AG04450 (cell line): ENCODE data around the gene C3orf85. TPM values are rescaled to one million over a fixed set of nuclear protein-coding genes. Genes with fewer than 3 reads are reported as not detected.

Experiments used
- CTCF ChIA-PET: fragments of 300-600, 350-600 bp; formaldehyde crosslinking; extraction: SDS; loops from one replicate; lab custom pipeline; 2022; ENCODE audit warnings: antibody characterized with exemption, inconsistent platforms; lab: Charles Lee
- POLR2A ChIA-PET: fragments of 350-600 bp; formaldehyde crosslinking; extraction: SDS; loops from one replicate; lab custom pipeline; 2021; ENCODE audit warnings: antibody characterized with exemption, inconsistent platforms; lab: Yijun Ruan, JAX
- DNase-seq: peaks from one replicate; pipeline ENCODE4 v3.0.0-alpha.2; 2011; ENCODE audit warnings: low read depth, low spot score
- H3K27ac ChIP-seq: one replicate; pipeline ENCODE4 v1.5.1; 2012; ENCODE audit warnings: low read depth, low read length, control low read depth
- H3K27me3 ChIP-seq: one replicate; pipeline ENCODE4 v1.6.0; 2012; ENCODE audit warnings: low read length; ENCODE audit not compliant: control insufficient read depth, insufficient read depth
- H3K4me3 ChIP-seq: 2 replicates; pipeline ENCODE4 v1.5.1; 2011; ENCODE audit warnings: mild to moderate bottlenecking, low read depth, low read length, control low read depth
- H3K9me3 ChIP-seq: 2 replicates; pipeline ENCODE4 v1.5.1; 2012; ENCODE audit warnings: low read length; ENCODE audit not compliant: control insufficient read depth, insufficient read depth
- polyA minus RNA-seq: library from RNA; depleted of rRNA, polyadenylated mRNA; stranded (reverse); fragments of >200 nt; gene quantifications from 2 replicates; pipeline ENCODE4 v1.2.3, GENCODE V29; 2011; rRNA and poly(A)+ RNA removed
- polyA plus RNA-seq: library from polyadenylated mRNA; depleted of rRNA; stranded (reverse); fragments of >200 nt; gene quantifications from 2 replicates; pipeline ENCODE4 v1.2.3, GENCODE V29; 2011; rRNA removed
- TF ChIP-seq, protein P1 (sequence below): IDR thresholded peaks from 2 replicates; pipeline ENCODE4 v1.5.1; 2011; ENCODE audit warnings: low read depth, low read length, control low read depth, inconsistent platforms

C3orf85 gene, protein sequence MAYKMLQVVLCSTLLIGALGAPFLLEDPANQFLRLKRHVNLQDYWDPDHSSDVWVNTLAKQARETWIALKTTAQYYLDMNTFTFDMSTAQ
- polyA plus RNA-seq: not detected in 2 replicates
- not detected in 2 replicates for polyA minus RNA-seq

GRCh38 chr3:109136523-109136922 lies at the start of gene C3orf85:
TSS of gene C3orf85 (plus strand) at chr3:109136719. CDS start at chr3:109136848, 129 bp downstream.
- ChIA-PET CTCF (interaction anchor here (0.9 kb wide), 1 partner anchor 86 kb away, joined by 3 read pairs; no protein-coding TSS in a partner anchor), POLR2A (no interaction called here)
- Histone ChIP-seq H3K27me3 (no peaks in the 10 kb centered on the region), H3K27ac (no peak within 1 kb of the TSS), H3K9me3 (no peaks in the 10 kb centered on the region), H3K4me3 (no peak within 1 kb of the TSS)
- no peak for DNase-seq
- TF ChIP-seq, protein P1, sequence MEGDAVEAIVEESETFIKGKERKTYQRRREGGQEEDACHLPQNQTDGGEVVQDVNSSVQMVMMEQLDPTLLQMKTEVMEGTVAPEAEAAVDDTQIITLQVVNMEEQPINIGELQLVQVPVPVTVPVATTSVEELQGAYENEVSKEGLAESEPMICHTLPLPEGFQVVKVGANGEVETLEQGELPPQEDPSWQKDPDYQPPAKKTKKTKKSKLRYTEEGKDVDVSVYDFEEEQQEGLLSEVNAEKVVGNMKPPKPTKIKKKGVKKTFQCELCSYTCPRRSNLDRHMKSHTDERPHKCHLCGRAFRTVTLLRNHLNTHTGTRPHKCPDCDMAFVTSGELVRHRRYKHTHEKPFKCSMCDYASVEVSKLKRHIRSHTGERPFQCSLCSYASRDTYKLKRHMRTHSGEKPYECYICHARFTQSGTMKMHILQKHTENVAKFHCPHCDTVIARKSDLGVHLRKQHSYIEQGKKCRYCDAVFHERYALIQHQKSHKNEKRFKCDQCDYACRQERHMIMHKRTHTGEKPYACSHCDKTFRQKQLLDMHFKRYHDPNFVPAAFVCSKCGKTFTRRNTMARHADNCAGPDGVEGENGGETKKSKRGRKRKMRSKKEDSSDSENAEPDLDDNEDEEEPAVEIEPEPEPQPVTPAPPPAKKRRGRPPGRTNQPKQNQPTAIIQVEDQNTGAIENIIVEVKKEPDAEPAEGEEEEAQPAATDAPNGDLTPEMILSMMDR: no peak

DNA sequence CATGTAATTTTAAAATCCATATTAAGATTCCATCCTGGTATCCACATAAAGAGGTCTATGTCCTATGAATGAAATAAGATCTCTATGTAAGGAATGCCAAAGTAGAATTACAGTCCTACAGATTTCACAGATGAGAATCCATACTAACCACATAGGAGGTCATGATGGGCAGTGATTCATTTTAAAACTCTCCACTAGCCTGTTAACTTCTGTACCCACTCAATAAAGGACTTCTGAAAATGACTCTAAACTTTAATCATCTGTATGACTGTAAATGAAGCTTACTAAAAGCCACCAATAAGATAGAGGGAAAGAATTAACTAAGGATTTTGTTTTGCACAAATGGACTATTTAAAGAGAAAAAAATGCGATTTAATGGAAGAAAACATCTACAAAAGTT lies 47.3 kb upstream of the C3orf85 start:
- ChIA-PET POLR2A (no interaction called here), CTCF (no interaction called here)
- H3K27ac ChIP-seq: no peak overlapping the region
- no peaks in the 10 kb centered on the region for H3K9me3 ChIP-seq
- H3K4me3 ChIP-seq: no peak overlapping the region
- H3K27me3 ChIP-seq: no peaks in the 10 kb centered on the region
- no peak for DNase-seq
- TF ChIP-seq, protein P1: no peak

- CTCF ChIA-PET: interaction anchor here (0.6 to 2.7 kb wide), 3 partner anchors 9 to 758 kb away, joined by 3 to 14 read pairs (median 3); no protein-coding TSS in a partner anchor
Measured at GRCh38 chr3:109091846-109092245, 44.7 kb upstream of the C3orf85 start.

GRCh38 chr3:109093561-109093960 lies 43.0 kb upstream of the C3orf85 start:
- H3K9me3 ChIP-seq: no peaks in the 10 kb centered on the region
- TF ChIP-seq, protein P1: no peak
- no peak overlapping the region for H3K27ac ChIP-seq
- DNase-seq: no peak
- H3K4me3 ChIP-seq: no peak overlapping the region
- H3K27me3 ChIP-seq: no peaks in the 10 kb centered on the region
- ChIA-PET CTCF (interaction anchor here (0.6 to 2.7 kb wide), 2 partner anchors 11 to 776 kb away, joined by 3 to 14 read pairs; no protein-coding TSS in a partner anchor), POLR2A (no interaction called here)

More at GRCh38 chr3:109091846-109092245, 44.7 kb upstream of the C3orf85 start:
- TF ChIP-seq, protein P1: no peak
- Histone ChIP-seq H3K9me3 (no peaks in the 10 kb centered on the region), H3K27ac (no peak overlapping the region), H3K27me3 (no peaks in the 10 kb centered on the region), H3K4me3 (no peak overlapping the region)
- POLR2A ChIA-PET: no interaction called here
- DNase-seq: no peak

DNA sequence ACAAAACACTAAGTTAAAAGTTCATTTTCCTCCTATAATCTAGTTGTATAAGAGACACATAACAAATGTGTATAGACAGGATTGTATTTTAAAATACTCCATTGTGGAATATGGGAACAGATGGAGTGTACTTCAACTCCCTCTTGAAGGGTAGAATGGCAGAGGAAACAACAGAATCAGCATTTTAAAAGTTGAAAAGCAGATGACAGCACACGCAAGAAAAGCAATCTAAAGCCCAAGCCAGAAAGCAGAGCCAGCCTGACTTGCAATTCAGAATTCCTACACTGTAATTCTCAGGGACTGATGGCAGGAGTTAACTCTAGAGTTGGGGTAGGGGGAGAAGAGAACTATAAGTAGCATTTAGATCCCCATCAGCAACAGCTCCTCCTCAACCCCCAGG lies 41.4 kb upstream of the C3orf85 start:
- no peaks in the 10 kb centered on the region for H3K9me3 ChIP-seq
- no peak for DNase-seq
- H3K4me3 ChIP-seq: no peak overlapping the region
- no peak overlapping the region for H3K27ac ChIP-seq
- H3K27me3 ChIP-seq: no peaks in the 10 kb centered on the region
- POLR2A ChIA-PET: no interaction called here
- TF ChIP-seq, protein P1: no peak
- CTCF ChIA-PET: interaction anchor here (1.0 kb wide), 2 partner anchors 13 kb away, joined by 4 to 5 read pairs; no protein-coding TSS in a partner anchor
